MM.1S (cell line): ENCODE data around the gene NOL4L.

Experiments used
- DNase-seq: peaks from one replicate; pipeline ENCODE4 v3.0.0-alpha.2; 2015
- H2AFZ ChIP-seq: fragments of 300-600 bp; sonication (generic); 2 replicates; pipeline ENCODE4 v1.6.0; 2016; ENCODE audit warnings: antibody characterized with exemption, low read length
- H3F3A ChIP-seq: fragments of 300-600 bp; sonication (generic); 2 replicates; pipeline ENCODE4 v1.6.1; 2016; ENCODE audit warnings: mild to moderate bottlenecking, antibody characterized with exemption, low read length, moderate library complexity, mixed read lengths; ENCODE audit not compliant: insufficient read depth
- H3K27ac ChIP-seq: fragments of 300-600 bp; sonication (generic); 2 replicates; pipeline ENCODE4 v1.5.1; 2016; ENCODE audit warnings: mild to moderate bottlenecking, low read length
- H3K27me3 ChIP-seq: fragments of 300-600 bp; sonication (generic); replicated peaks from 2 replicates; pipeline ENCODE4 v1.6.0; 2016; ENCODE audit warnings: low read length; ENCODE audit not compliant: insufficient read depth
- H3K36me3 ChIP-seq: fragments of 300-600 bp; sonication (generic); replicated peaks from 2 replicates; pipeline ENCODE4 v1.6.1; 2016; ENCODE audit warnings: mild to moderate bottlenecking, low read length, mixed read lengths; ENCODE audit not compliant: insufficient read depth
- H3K4me1 ChIP-seq: fragments of 300-600 bp; sonication (generic); 2 replicates; pipeline ENCODE4 v1.6.1; 2016; ENCODE audit warnings: low read length, mixed read lengths
- H3K4me2 ChIP-seq: fragments of 300-600 bp; sonication (generic); 2 replicates; pipeline ENCODE4 v1.6.0; 2016; ENCODE audit warnings: low read depth, low read length
- H3K4me3 ChIP-seq: fragments of 300-600 bp; sonication (generic); 2 replicates; pipeline ENCODE4 v1.5.1; 2016; ENCODE audit warnings: low read length, mixed read lengths
- H3K79me2 ChIP-seq: fragments of 300-600 bp; sonication (generic); 2 replicates; pipeline ENCODE4 v1.6.1; 2016; ENCODE audit warnings: mixed run types, low read length, mixed read lengths
- H3K9ac ChIP-seq: fragments of 300-600 bp; sonication (generic); 2 replicates; pipeline ENCODE4 v1.6.1; 2016; ENCODE audit warnings: low read length, mixed read lengths
- H3K9me2 ChIP-seq: fragments of 300-600 bp; sonication (generic); replicated peaks from 2 replicates; pipeline ENCODE4 v1.6.1; 2016; ENCODE audit warnings: mild to moderate bottlenecking, low read length, mixed read lengths; ENCODE audit not compliant: insufficient read depth
- H3K9me3 ChIP-seq: fragments of 300-600 bp; sonication (generic); replicated peaks from 2 replicates; pipeline ENCODE4 v1.6.1; 2016; ENCODE audit warnings: mild to moderate bottlenecking, low read length, mixed read lengths; ENCODE audit not compliant: insufficient read depth
- H4K20me1 ChIP-seq: fragments of 300-600 bp; sonication (generic); 2 replicates; pipeline ENCODE4 v1.6.1; 2016; ENCODE audit warnings: mild to moderate bottlenecking, low read length, moderate library complexity, mixed read lengths; ENCODE audit not compliant: insufficient read depth
- EZH2 ChIP-seq: fragments of 300-600 bp; sonication (generic); optimal IDR thresholded peaks from 2 replicates; pipeline ENCODE3; 2017; ENCODE audit warnings: low read depth, mild to moderate bottlenecking, antibody characterized with exemption, low read length, mixed read lengths
- EZH2phosphoT487 ChIP-seq: fragments of 300-600 bp; sonication (generic); IDR thresholded peaks from 2 replicates; pipeline ENCODE4 v1.6.1; 2018; ENCODE audit warnings: antibody characterized with exemption, low read length
- TF ChIP-seq, protein P1 (sequence below): fragments of 300-600 bp; sonication (generic); IDR thresholded peaks from 2 replicates; pipeline ENCODE4 v1.5.1; 2016; ENCODE audit warnings: antibody characterized with exemption, low read length, mixed read lengths

The NOL4L gene

DNA sequence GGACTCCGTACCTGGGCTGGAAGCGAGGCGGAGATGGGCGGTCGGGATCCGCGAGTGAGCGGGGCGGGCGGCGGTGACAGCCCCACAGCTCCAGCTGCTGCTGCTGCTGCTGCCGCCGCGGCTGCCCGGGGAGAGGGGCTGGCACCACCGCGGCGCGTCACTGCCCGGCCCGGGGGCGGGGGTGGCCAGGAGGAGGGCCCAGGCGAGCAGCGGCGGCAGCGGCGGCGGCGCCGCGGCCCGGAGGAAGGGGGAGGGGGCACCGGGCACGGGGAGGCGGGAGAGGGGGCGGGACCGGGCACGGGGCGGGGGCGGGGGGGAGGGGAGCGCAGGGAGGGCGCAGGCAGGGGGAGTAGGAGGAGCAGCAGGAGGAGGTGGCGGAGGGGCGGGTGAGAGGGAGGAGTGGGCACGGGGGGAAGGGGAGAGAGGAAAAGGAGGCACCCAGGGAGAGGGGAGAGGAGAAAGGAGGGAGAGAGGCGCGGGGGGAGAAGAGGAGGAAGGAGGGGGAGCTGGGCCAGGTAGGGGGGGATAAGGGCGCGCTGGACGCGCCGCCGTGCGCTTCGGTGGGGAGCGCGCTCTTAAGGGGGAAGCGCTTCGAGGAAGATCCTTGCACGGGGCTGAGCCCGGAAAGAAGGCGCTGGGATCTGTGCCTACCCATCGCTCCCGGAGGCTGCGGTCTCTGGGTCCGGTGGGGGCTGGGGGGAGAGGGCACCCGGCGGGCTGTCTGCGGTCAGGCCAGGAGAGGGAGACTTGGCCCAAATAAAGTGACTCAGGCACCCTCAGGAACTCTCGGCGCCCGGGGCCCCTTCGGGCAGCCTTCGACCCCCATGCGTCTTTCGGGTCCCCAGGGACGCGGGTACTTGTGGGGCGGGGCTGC is 101.5 kb downstream of the NOL4L start:
- H3K27me3 ChIP-seq = no peaks in the 10 kb centered on the region
- H3K9me3 ChIP-seq = no peaks in the 10 kb centered on the region
- H3K9me2 ChIP-seq = no peaks in the 10 kb centered on the region
- H3K4me2 ChIP-seq = peak overlapping the region; percentile 96
- no peaks in the 10 kb centered on the region for H3K36me3 ChIP-seq
- peaks cover 12% of the 10 kb centered on the region for H3F3A ChIP-seq
- peak overlapping the region; percentile 93 for H2AFZ ChIP-seq
- peak overlapping the region; percentile 79 for H3K4me3 ChIP-seq
- peak overlapping the region; percentile 64 for H3K9ac ChIP-seq
- H4K20me1 ChIP-seq = no peaks in the 10 kb centered on the region
- peak; percentile 63 for DNase-seq
- H3K4me1 ChIP-seq = peaks cover 6% of the 10 kb centered on the region; the same call in 1 of the 2 replicates
- no peaks in the 10 kb centered on the region for H3K79me2 ChIP-seq
- TF ChIP-seq EZH2phosphoT487 (no peak), EZH2 (no peak)
- TF ChIP-seq, protein P1, sequence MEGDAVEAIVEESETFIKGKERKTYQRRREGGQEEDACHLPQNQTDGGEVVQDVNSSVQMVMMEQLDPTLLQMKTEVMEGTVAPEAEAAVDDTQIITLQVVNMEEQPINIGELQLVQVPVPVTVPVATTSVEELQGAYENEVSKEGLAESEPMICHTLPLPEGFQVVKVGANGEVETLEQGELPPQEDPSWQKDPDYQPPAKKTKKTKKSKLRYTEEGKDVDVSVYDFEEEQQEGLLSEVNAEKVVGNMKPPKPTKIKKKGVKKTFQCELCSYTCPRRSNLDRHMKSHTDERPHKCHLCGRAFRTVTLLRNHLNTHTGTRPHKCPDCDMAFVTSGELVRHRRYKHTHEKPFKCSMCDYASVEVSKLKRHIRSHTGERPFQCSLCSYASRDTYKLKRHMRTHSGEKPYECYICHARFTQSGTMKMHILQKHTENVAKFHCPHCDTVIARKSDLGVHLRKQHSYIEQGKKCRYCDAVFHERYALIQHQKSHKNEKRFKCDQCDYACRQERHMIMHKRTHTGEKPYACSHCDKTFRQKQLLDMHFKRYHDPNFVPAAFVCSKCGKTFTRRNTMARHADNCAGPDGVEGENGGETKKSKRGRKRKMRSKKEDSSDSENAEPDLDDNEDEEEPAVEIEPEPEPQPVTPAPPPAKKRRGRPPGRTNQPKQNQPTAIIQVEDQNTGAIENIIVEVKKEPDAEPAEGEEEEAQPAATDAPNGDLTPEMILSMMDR = no peak; the same call in 1 of the 2 replicates
- H3K27ac ChIP-seq = peak overlapping the region; percentile 48; the same call in 1 of the 2 replicates

DNA sequence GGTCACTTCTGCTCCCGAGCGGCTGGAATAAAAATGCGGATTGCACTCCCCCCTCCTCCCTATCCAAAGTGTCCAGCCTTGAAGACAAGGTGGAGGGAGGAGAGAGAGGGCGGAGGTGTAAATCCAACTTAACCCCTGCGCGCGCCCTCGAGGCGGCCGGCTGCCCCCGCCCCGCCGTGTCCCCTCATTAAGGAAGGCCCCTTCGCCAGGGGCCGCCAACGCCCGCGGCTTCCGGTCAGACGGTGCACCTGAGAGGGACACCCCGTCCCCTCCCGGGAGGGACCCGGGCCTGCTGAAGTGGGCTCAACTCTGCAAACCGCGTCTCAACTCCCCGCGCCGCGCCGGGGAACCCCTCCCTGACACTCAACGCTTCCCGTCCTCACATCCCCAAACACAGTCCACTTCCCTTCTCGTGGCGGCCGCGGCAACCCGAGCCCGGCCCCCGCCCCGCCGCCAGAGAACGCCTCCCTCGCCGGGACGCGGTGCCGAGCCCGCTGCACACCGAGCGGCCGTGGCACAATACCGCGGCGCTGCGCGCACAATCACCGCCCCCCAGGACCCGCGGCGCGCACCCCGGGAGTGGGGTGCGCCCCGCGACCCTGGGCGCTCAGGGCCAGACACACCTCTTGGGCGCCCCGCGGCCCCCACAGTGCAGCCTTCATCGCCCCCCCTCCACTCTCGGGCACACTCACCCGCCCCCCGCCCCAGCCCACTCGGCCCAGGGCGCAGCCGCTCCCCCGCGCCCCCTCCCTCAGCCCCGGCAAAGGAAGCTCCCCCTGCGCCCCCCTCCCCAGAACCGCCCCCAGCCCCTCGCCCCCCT is 102.5 kb downstream of the NOL4L start:
- H3K4me3 ChIP-seq = peak overlapping the region; percentile 46; the same call in 1 of the 2 replicates
- peaks cover 6% of the 10 kb centered on the region; the same call in 1 of the 2 replicates for H3K4me1 ChIP-seq
- no peaks in the 10 kb centered on the region for H3K79me2 ChIP-seq
- H3K4me2 ChIP-seq = peak overlapping the region; percentile 62
- H3F3A ChIP-seq = peaks cover 12% of the 10 kb centered on the region
- no peak for DNase-seq
- no peak overlapping the region for H3K9ac ChIP-seq
- H2AFZ ChIP-seq = 0 out of 2 replicates have a peak overlapping the region, but pooled peaks have one; percentile 19
- H3K9me2 ChIP-seq = no peaks in the 10 kb centered on the region
- H3K9me3 ChIP-seq = no peaks in the 10 kb centered on the region
- TF ChIP-seq, protein P1 = no peak
- TF ChIP-seq EZH2 (no peak), EZH2phosphoT487 (no peak)
- H4K20me1 ChIP-seq = no peaks in the 10 kb centered on the region
- no peaks in the 10 kb centered on the region for H3K36me3 ChIP-seq
- no peaks in the 10 kb centered on the region for H3K27me3 ChIP-seq
- no peak overlapping the region for H3K27ac ChIP-seq

DNA sequence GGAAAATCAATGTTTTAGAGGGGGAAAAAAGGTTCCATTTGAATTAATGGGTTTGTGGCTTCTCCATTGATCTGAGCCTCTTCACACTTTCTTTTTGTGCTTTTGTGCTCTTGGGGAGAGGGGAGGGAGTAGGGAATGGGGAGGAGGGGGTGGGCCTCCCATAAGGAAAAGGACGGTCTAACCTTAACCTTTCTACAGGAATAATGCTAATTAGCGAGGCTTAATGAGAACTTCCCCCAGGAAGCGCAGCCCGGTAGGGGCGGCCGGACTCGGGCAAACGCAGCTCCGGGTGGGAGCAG is 103.0 kb downstream of the NOL4L start:
- Histone ChIP-seq H3F3A (peaks cover 12% of the 10 kb centered on the region), H3K27ac (no peak overlapping the region), H4K20me1 (no peaks in the 10 kb centered on the region), H3K4me2 (no peak overlapping the region), H3K36me3 (no peaks in the 10 kb centered on the region), H3K79me2 (no peaks in the 10 kb centered on the region), H3K9me3 (no peaks in the 10 kb centered on the region), H3K9me2 (no peaks in the 10 kb centered on the region), H3K4me1 (peaks cover 6% of the 10 kb centered on the region; the same call in 1 of the 2 replicates), H3K27me3 (no peaks in the 10 kb centered on the region), H3K9ac (no peak overlapping the region), H2AFZ (no peak overlapping the region), H3K4me3 (no peak overlapping the region)
- TF ChIP-seq EZH2phosphoT487 = no peak
- no peak for TF ChIP-seq EZH2
- TF ChIP-seq, protein P1 = no peak
- DNase-seq = no peak
